IMR-90 (cell line): ENCODE results near the gene C7orf33. TPM values are rescaled to one million over a fixed set of nuclear protein-coding genes. Genes with fewer than 3 reads are reported as not detected.

ENCODE experiments used
- ATAC-seq: fragments of 200-7000 bp; cut with Tn5 transposase; 2 replicates; pipeline ENCODE4 v1.9.1; 2020; ENCODE audit warnings: low read depth, mild to moderate bottlenecking, moderate library complexity
- BruUV-seq: library from RNA; stranded (reverse); fragments of 400-500 nt; replicated peaks from 2 replicates; lab custom pipeline; 2021; lab: Mats Ljungman, UMichigan
- CTCF ChIA-PET: fragments of 300-600 bp; formaldehyde crosslinking; extraction: SDS; loops from one replicate; lab custom pipeline; 2021; ENCODE audit warnings: antibody characterized with exemption; lab: Yijun Ruan, JAX
- POLR2A ChIA-PET: fragments of 300-600 bp; sonication (Branson Sonifier 250); formaldehyde crosslinking; loops from one replicate; lab custom pipeline; 2022; ENCODE audit warnings: antibody characterized with exemption; ENCODE audit not compliant: unreplicated experiment; lab: Charles Lee
- DNase-seq: peaks from one replicate; pipeline ENCODE4 v3.0.0; 2013
- H2AFZ ChIP-seq: replicated peaks from 2 replicates; pipeline ENCODE3; 2013; ENCODE audit warnings: low read length, mild to moderate bottlenecking; ENCODE audit not compliant: poor library complexity
- H2AK5ac ChIP-seq: 2 replicates; pipeline ENCODE4 v1.6.1; 2013; ENCODE audit warnings: low read depth, low read length, inconsistent platforms
- H2AK9ac ChIP-seq: replicated peaks from 2 replicates; pipeline ENCODE3; 2013; ENCODE audit warnings: mild to moderate bottlenecking, low read depth, low read length, moderate library complexity; ENCODE audit not compliant: poor library complexity
- H2BK120ac ChIP-seq: 2 replicates; pipeline ENCODE4 v1.6.1; 2013; ENCODE audit warnings: low read depth, low read length, inconsistent platforms
- H2BK15ac ChIP-seq: 3 replicates; pipeline ENCODE4 v1.6.1; 2013; ENCODE audit warnings: low read depth, low read length, inconsistent platforms
- H2BK20ac ChIP-seq: 2 replicates; pipeline ENCODE4 v1.6.1; 2013; ENCODE audit warnings: low read depth, mild to moderate bottlenecking, inconsistent platforms, low read length, moderate library complexity
- H2BK5ac ChIP-seq: 2 replicates; pipeline ENCODE4 v1.6.1; 2013; ENCODE audit warnings: mild to moderate bottlenecking, low read depth, low read length, inconsistent platforms; ENCODE audit not compliant: poor library complexity, severe bottlenecking
- H3K14ac ChIP-seq: replicated peaks from 2 replicates; pipeline ENCODE4 v1.6.1; 2013; ENCODE audit warnings: low read depth, low read length, inconsistent platforms
- H3K18ac ChIP-seq: 2 replicates; pipeline ENCODE4 v1.6.1; 2013; ENCODE audit warnings: low read depth, low read length, control low read depth
- H3K23ac ChIP-seq: 2 replicates; pipeline ENCODE4 v1.6.1; 2013; ENCODE audit warnings: low read depth, low read length, inconsistent platforms
- H3K27ac ChIP-seq: 2 replicates; pipeline ENCODE4 v1.5.1; 2013; ENCODE audit warnings: mild to moderate bottlenecking, control low read depth, low read length; ENCODE audit not compliant: insufficient read depth
- H3K27me3 ChIP-seq: 2 replicates; pipeline ENCODE4 v1.6.1; 2013; ENCODE audit warnings: low read length; ENCODE audit not compliant: control insufficient read depth, insufficient read depth
- H3K36me3 ChIP-seq: 2 replicates; pipeline ENCODE4 v1.6.1; 2013; ENCODE audit warnings: low read length, mixed read lengths; ENCODE audit not compliant: control insufficient read depth, insufficient read depth
- H3K4ac ChIP-seq: 2 replicates; pipeline ENCODE4 v1.6.1; 2013; ENCODE audit warnings: low read depth, low read length, inconsistent platforms
- H3K4me1 ChIP-seq: 2 replicates; pipeline ENCODE4 v1.6.1; 2013; ENCODE audit warnings: low read length, mixed read lengths; ENCODE audit not compliant: control insufficient read depth, insufficient read depth
- H3K4me2 ChIP-seq: 2 replicates; pipeline ENCODE4 v1.6.1; 2013; ENCODE audit warnings: low read depth, mild to moderate bottlenecking, control low read depth, low read length, moderate library complexity
- H3K4me3 ChIP-seq: 2 replicates; pipeline ENCODE4 v1.5.1; 2013; ENCODE audit warnings: low read depth, mild to moderate bottlenecking, control low read depth, low read length, moderate library complexity; ENCODE audit not compliant: insufficient read depth
- H3K56ac ChIP-seq: 2 replicates; pipeline ENCODE4 v1.6.1; 2013; ENCODE audit warnings: low read length, inconsistent platforms; ENCODE audit not compliant: insufficient read depth; ENCODE audit errors: extremely low read depth
- H3K79me1 ChIP-seq, 2 experiments: 2 replicates each; pipeline ENCODE4 v1.6.1; 2013; ENCODE audit warnings: low read length in 2 of 2, inconsistent platforms in 1 of 2, low read depth in 1 of 2
- H3K9ac ChIP-seq: 2 replicates; pipeline ENCODE4 v1.6.1; 2013; ENCODE audit warnings: low read depth, low read length, control low read depth
- H3K9me1 ChIP-seq: 2 replicates; pipeline ENCODE4 v1.6.1; 2013; ENCODE audit warnings: low read length, inconsistent platforms; ENCODE audit not compliant: insufficient read depth
- H3K9me3 ChIP-seq: 2 replicates; pipeline ENCODE4 v1.6.1; 2013; ENCODE audit warnings: low read length; ENCODE audit not compliant: control insufficient read depth, insufficient read depth
- H4K20me1 ChIP-seq: 2 replicates; pipeline ENCODE4 v1.6.1; 2013; ENCODE audit warnings: low read length, inconsistent platforms; ENCODE audit not compliant: insufficient read depth
- H4K5ac ChIP-seq: 2 replicates; pipeline ENCODE4 v1.6.1; 2013; ENCODE audit warnings: mild to moderate bottlenecking, low read depth, low read length, control low read depth
- H4K8ac ChIP-seq, 2 experiments: 2 replicates each; pipeline ENCODE4 v1.6.1; 2013; ENCODE audit warnings: low read depth in 2 of 2, low read length in 2 of 2, control low read depth in 1 of 2, inconsistent platforms in 1 of 2
- H4K91ac ChIP-seq: 2 replicates; pipeline ENCODE4 v1.6.1; 2013; ENCODE audit warnings: low read depth, low read length, inconsistent platforms; ENCODE audit not compliant: insufficient read depth
- BHLHE40 ChIP-seq: fragments of 150-350 bp; IDR thresholded peaks from 2 replicates; pipeline ENCODE4 v1.6.1; 2016; ENCODE audit warnings: mild to moderate bottlenecking, low read depth, low read length
- MXI1 ChIP-seq: IDR thresholded peaks from 2 replicates; pipeline ENCODE4 v1.6.1; 2012; ENCODE audit warnings: low read depth, mild to moderate bottlenecking, low read length, moderate library complexity, borderline replicate concordance
- RCOR1 ChIP-seq: IDR thresholded peaks from 2 replicates; pipeline ENCODE4 v1.6.1; 2012; ENCODE audit warnings: mild to moderate bottlenecking, low read length, improper control_type of control experiment; ENCODE audit not compliant: insufficient replicate concordance
- WGBS, 2 experiments: methylation state at CpG; one replicate each; pipeline versions ENCODE4 v1.1.5 to v1.1.7; 2013; ENCODE audit warnings: missing lambda C conversion rate in 2 of 2; ENCODE audit not compliant: insufficient read length in 1 of 2; ENCODE audit errors: extremely low coverage in 2 of 2; 5-methylcytosine and 5-hydroxymethylcytosine counted together
- dilution Hi-C: fragments of 300-500 bp; cut with HindIII; formaldehyde crosslinking; loops from one replicate; pipeline ENCODE4 v1.14.3; 2018; ENCODE audit warnings: low sequenced_read_pairs; ENCODE audit not compliant: unreplicated experiment
- in situ Hi-C: fragments of 300-500 bp; cut with MboI; formaldehyde crosslinking; loops from 3 replicates; pipeline ENCODE4 v1.14.3; 2019; ENCODE audit warnings: low sequenced_read_pairs, inconsistent platforms, mixed read lengths
- intact Hi-C: fragments of 100-400 bp; cut with micrococcal nuclease; formaldehyde crosslinking; loops from 2 replicates; pipeline ENCODE4 v1.10.0; 2022
- polyA plus RNA-seq, 3 experiments: library from polyadenylated mRNA; depleted of rRNA; stranded (reverse); fragments of >200 nt; gene quantifications; 2 replicates each; pipeline ENCODE4 v1.2.3, GENCODE V29; 2012; ENCODE audit warnings: low replicate concordance in 1 of 3
- total RNA-seq: library from RNA; depleted of rRNA; stranded (reverse); fragments of >200 nt; gene quantifications from 2 replicates; pipeline ENCODE4 v1.2.3, GENCODE V29; 2012

C7orf33 gene
- total and polyA plus RNA-seq, 2 of the 4 experiments (the other 2 are of a cell fraction) = not detected

GRCh38 chr7:148566736-148567135 is 23.8 kb upstream of the C7orf33 start:
- no peak overlapping the region for H3K18ac ChIP-seq
- no peak overlapping the region for H4K5ac ChIP-seq
- H2AK5ac ChIP-seq = no peak overlapping the region
- H3K9ac ChIP-seq = no peak overlapping the region
- H3K9me1 ChIP-seq = no peaks in the 10 kb centered on the region
- POLR2A ChIA-PET = no interaction called here
- H2BK5ac ChIP-seq = no peak overlapping the region
- no peak overlapping the region for H3K27ac ChIP-seq
- H4K8ac ChIP-seq = no peak overlapping the region
- H2BK120ac ChIP-seq = no peak overlapping the region
- CTCF ChIA-PET = no interaction called here
- no peaks in the 10 kb centered on the region for H3K27me3 ChIP-seq
- no peak overlapping the region for H3K23ac ChIP-seq
- DNase-seq (no peak), ATAC-seq (no peak)
- WGBS, 2 experiments = 88% methylated on average over 4 of the region's 6 CpGs; no CpG with 5 or more reads in 1 of the 2 experiments
- H3K4me2 ChIP-seq = no peak overlapping the region
- no peaks in the 10 kb centered on the region for H4K20me1 ChIP-seq
- dilution Hi-C loops = no loop called here
- H3K4me3 ChIP-seq = no peak overlapping the region
- no peaks in the 10 kb centered on the region for H3K9me3 ChIP-seq
- intact Hi-C loops = no loop called here
- TF ChIP-seq RCOR1 (no peak), BHLHE40 (no peak), MXI1 (no peak)
- H2BK15ac ChIP-seq = no peak overlapping the region
- H4K91ac ChIP-seq = no peak overlapping the region
- no peak overlapping the region for H2AFZ ChIP-seq
- H3K4me1 ChIP-seq = no peaks in the 10 kb centered on the region
- no peak overlapping the region for H3K56ac ChIP-seq
- H3K14ac ChIP-seq = no peak overlapping the region
- H3K79me1 ChIP-seq = no peaks in the 10 kb centered on the region
- H3K36me3 ChIP-seq = no peaks in the 10 kb centered on the region
- H2AK9ac ChIP-seq = no peak overlapping the region
- in situ Hi-C loops = no loop called here
- no TSS peak for BruUV-seq
- H2BK20ac ChIP-seq = no peak overlapping the region
- no peak overlapping the region for H3K4ac ChIP-seq
